GM18867 (cell line): ENCODE data around the gene EXOSC3.
A peak's percentile ranks its signal among the peaks of the same experiment; 100 is the strongest.
"Not testable (repeated sequence)": the region's sequence is repeated elsewhere in the genome, so short reads cannot be mapped to it uniquely, and the experiment has no call there.

Experiments
- ATAC-seq: cut with Tn5 transposase; IDR thresholded peaks from one replicate; pipeline ENCODE4 v1.9.1; 2021; ENCODE audit warnings: mild to moderate bottlenecking, moderate library complexity; ENCODE audit not compliant: unreplicated experiment

Gene EXOSC3

GRCh38 chr9:37784616-37785483 is at the start of gene EXOSC3:
Gene EXOSC3 (minus strand): TSS chr9:37785064. CDS start chr9:37785044, 20 bp downstream.
- peak; percentile 92 for ATAC-seq

- ATAC-seq = no peak
Measured at GRCh38 chr9:37827483-37828165, 42.8 kb upstream of the EXOSC3 start.

- ATAC-seq = not testable (repeated sequence)
Measured at GRCh38 chr9:37825174-37825573, 40.3 kb upstream of the EXOSC3 start.

GRCh38 chr9:37820142-37820541 is 35.3 kb upstream of the EXOSC3 start:
- ATAC-seq = peak; percentile 58

- no peak for ATAC-seq
Measured at GRCh38 chr9:37818849-37819248, 34.0 kb upstream of the EXOSC3 start.

- ATAC-seq = no peak
Measured at GRCh38 chr9:37812773-37813379, 28.0 kb upstream of the EXOSC3 start.

GRCh38 chr9:37811906-37812476 is 27.1 kb upstream of the EXOSC3 start:
- ATAC-seq = no peak

GRCh38 chr9:37809676-37810075 is 24.8 kb upstream of the EXOSC3 start:
- not testable (repeated sequence) for ATAC-seq

GRCh38 chr9:37806271-37806670 is 21.4 kb upstream of the EXOSC3 start:
- no peak for ATAC-seq

- ATAC-seq = no peak
Measured at GRCh38 chr9:37801959-37802711, 17.3 kb upstream of the EXOSC3 start.

GRCh38 chr9:37801287-37801850 is 16.5 kb upstream of the EXOSC3 start:
- ATAC-seq = peak; percentile 44

- peak; percentile 69 for ATAC-seq
Measured at GRCh38 chr9:37800631-37801286, 15.9 kb upstream of the EXOSC3 start, which contains the start of gene DCAF10. Gene DCAF10 (plus strand): TSS chr9:37800797. CDS start chr9:37800867, 70 bp downstream.

- ATAC-seq = no peak
Measured at GRCh38 chr9:37798677-37799076, 13.8 kb upstream of the EXOSC3 start.

GRCh38 chr9:37796232-37796631 is 11.4 kb upstream of the EXOSC3 start:
- ATAC-seq = no peak

GRCh38 chr9:37792122-37792521 is 7.3 kb upstream of the EXOSC3 start:
- ATAC-seq = no peak

- ATAC-seq = no peak
Measured at GRCh38 chr9:37790096-37790495, 5.2 kb upstream of the EXOSC3 start.

- ATAC-seq = no peak
Measured at GRCh38 chr9:37788332-37788731, 3.5 kb upstream of the EXOSC3 start.

- no peak for ATAC-seq
Measured at GRCh38 chr9:37787059-37787458, 2.2 kb upstream of the EXOSC3 start.

- ATAC-seq = no peak
Measured at GRCh38 chr9:37784291-37784615, 611 bp downstream of the EXOSC3 start.

GRCh38 chr9:37778534-37778933 is 6.3 kb downstream of the EXOSC3 start:
- ATAC-seq = no peak
